GM21447 (cell line): Measurements from ENCODE around the gene MEGF8.
"Not testable (repeated sequence)": the region's sequence is repeated elsewhere in the genome, so short reads cannot be mapped to it uniquely, and the experiment has no call there.

Source experiments
- ATAC-seq: cut with Tn5 transposase; IDR thresholded peaks from one replicate; pipeline ENCODE4 v1.9.1; 2021; ENCODE audit not compliant: unreplicated experiment

MEGF8 gene

DNA sequence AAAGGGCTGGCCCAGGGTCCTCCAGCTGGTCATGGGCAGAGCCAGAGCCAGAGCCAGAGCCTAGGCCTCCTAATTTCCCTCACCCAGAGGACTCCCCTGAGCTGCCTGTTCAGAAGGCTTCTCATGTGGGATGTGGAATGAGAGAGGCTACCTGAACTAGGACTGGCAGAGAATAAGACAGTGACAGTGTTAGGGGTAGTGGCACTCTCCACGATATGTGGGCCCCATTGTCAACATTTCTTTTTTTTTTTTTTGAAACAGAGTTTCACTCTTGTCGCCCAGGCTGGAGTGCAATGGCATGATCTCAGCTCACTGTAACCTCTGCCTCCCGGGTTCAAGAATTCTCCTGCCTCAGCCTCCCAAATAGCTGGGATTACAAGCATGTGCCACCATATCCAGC is 5.9 kb downstream of the MEGF8 start:
- not testable (repeated sequence) for ATAC-seq

- no peak for ATAC-seq
Observed at GRCh38 chr19:42332059-42332458, 6.6 kb downstream of the MEGF8 start.

- no peak for ATAC-seq
Observed at GRCh38 chr19:42333018-42333417, 7.6 kb downstream of the MEGF8 start.

GRCh38 chr19:42333975-42334696 is 8.7 kb downstream of the MEGF8 start:
- ATAC-seq, result no peak

GRCh38 chr19:42334697-42335373 is 9.4 kb downstream of the MEGF8 start:
- ATAC-seq, result no peak

DNA sequence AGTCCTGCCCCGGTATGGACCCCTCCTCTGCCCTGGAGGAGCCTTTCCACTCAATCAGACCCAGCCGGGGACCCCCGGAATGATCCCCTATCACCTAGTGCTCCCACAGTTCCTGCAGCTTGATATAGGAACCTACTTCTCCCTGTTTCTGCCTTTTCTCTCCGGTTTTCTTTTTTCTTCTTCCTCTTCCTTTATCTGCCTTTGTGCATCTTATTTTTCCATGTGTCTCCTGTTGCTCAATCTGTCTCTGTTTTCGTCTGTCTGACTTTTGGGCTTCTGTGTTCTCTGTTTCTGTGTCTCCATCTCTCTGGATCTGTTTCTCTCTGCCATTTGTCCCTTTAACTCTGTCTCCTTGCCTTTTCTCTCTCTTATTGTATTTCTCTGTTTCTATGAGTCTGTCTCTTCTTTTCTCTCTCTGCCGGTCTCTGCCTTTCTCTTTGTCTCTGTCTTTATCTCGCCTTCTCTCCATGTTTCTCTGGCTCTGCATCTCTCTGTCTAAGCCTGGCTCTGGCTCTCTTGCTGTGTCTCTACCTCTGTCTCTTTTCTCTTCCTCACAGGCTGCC is 10.0 kb downstream of the MEGF8 start:
- ATAC-seq, result no peak

- no peak for ATAC-seq
Observed at GRCh38 chr19:42335971-42336370, 10.5 kb downstream of the MEGF8 start.

DNA sequence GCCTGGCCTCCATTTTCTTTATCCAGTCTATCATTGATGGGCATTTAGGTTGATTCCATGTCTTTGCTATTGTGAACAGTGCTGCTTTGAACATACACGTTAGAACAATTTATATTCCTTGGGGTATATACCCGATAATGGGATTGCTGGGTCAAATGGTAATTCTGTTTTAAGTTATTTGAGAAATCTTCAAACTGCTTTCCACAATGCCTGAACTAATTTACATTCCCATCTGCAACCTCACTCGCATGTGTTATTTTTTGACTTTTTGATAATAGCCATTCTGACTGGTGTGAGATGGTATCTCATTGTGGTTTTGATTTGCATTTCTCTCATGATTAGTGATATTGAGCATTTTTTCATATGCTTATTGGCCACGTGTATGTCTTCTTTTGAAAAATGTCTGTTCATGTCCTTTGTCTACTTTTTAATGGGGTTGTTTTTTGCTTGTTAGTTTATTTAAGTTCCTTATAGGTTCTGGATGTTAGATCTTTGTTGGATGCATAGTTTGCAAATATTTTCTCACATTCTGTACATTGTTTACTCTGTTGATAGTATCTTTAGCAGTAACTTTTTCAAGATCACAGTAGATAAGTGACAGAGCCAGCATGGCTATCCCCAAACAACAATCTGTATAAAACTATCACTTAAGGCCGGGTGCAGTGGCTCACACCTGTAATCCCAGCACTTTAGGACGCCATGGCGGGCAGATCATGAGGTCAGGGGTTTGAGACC is 13.9 kb downstream of the MEGF8 start:
- ATAC-seq, result not testable (repeated sequence)

- not testable (repeated sequence) for ATAC-seq
Observed at GRCh38 chr19:42339922-42340321, 14.5 kb downstream of the MEGF8 start.

DNA sequence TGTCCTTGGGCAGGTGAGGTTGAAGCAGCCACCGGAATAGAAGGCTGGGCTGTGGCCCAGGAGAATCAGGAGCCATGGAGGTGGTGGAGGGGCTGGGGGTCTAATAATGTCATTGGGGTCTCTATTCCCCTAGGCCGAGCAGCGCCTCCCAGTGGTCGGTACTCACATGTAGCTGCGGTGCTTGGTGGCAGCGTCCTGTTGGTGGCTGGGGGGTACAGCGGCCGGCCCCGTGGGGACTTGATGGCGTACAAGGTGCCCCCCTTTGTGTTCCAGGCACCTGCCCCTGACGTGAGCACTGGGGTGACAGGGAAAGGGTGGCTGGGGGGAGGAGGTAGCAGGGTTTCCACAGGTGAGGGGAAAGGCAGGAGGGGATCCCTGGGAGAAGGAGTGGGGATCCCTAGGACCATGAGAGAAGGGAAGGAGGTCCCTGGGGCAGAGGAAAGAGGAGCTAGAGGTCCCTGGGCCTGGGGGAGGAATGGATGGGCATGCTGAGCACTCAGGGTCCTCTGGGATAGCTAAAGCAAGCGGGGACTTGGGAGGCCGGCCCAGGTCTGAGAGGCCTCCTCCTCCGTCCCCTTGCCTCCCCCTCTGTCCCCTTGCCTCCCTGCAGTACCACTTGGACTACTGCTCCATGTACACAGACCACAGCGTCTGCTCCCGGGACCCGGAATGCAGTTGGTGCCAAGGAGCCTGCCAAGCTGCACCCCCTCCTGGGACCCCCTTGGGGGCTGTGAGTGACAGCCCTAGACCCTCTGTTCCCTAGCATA is 18.1 kb downstream of the MEGF8 start:
- ATAC-seq, result no peak

DNA sequence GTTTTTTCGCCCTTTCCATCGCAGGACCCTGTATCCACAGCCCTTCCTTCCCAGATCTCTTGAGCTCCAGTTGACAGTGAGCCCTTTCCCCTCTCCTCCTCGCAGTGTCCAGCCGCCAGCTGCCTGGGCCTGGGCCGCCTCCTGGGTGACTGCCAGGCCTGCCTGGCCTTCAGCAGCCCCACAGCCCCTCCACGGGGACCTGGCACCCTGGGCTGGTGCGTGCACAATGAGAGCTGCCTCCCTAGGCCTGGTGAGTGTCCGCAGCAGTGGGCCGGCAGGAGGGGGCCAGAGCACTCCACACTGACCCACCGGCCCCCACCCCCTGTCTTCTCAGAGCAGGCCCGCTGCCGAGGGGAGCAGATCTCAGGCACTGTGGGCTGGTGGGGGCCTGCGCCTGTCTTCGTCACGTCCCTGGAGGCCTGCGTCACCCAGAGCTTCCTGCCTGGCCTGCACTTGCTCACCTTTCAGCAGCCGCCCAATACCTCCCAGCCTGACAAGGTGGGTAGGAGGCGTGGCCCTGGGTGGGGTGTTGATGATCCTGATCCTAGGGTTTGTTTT is 19.0 kb downstream of the MEGF8 start:
- no peak for ATAC-seq

DNA sequence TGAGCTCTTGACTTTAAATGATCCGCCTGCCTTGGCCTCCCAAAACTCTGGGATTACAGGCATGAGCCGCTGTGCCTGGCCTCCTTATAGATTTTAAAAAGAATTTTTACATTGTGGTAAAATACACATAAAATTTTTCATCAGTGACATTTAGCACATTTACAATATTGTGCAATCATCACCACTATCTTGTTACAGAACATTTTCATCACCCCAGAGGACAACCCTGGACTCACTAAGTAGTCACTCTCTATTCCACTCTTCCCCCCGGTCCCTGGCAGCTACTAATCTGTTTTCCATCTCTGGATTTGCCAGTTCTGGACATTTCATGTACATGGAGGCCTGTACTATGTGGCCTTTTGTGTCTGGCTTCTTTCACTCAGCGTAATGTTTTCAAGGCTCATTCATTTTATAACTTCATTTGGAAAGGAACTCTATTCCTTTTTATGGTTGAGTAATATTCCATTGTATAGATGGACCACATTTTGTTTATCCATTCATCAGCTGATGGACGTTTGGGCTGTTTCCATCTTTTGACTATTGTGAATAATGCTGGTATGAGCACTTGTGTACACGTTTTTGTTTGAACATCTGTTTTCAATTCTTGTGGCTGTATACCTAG is 19.9 kb downstream of the MEGF8 start:
- ATAC-seq, result no peak

GRCh38 chr19:42348211-42348610 is 22.8 kb downstream of the MEGF8 start:
- no peak for ATAC-seq

DNA sequence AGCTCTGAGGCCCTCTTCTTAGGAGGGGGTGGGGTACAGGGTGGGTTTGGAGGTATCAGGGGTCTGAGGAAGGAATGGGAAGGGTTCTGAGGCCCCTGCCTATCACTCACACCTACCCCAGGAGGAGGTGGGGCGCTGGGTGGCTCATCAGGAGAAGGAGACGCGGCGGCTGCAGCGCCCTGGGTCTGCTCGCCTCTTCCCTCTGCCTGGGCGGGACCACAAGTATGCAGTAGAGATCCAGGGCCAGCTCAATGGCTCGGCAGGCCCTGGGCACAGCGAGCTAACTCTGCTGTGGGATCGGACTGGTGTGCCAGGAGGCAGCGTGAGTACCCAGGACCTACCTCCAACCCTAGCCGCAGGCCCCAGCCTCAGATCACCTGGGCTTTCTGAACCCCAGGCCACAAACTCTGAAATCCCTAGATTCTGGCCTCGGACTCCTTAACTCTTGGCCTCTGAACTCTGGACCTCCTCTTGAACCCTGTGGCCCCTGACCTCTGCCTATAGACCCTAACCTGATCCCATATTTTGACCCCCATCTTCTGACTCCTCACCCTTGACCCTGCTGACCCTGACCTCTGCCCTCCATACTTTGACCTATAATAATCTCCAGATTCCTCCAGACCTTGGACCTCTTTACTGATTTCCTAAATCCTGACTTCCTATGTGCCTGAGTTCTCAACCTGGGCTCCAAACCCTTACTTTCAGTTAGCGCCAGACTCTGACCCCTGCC is 24.1 kb downstream of the MEGF8 start:
- ATAC-seq, result no peak

GRCh38 chr19:42350417-42350816 is 25.0 kb downstream of the MEGF8 start:
- ATAC-seq, result no peak

- no peak for ATAC-seq
Observed at GRCh38 chr19:42351079-42351735, 25.8 kb downstream of the MEGF8 start.

DNA sequence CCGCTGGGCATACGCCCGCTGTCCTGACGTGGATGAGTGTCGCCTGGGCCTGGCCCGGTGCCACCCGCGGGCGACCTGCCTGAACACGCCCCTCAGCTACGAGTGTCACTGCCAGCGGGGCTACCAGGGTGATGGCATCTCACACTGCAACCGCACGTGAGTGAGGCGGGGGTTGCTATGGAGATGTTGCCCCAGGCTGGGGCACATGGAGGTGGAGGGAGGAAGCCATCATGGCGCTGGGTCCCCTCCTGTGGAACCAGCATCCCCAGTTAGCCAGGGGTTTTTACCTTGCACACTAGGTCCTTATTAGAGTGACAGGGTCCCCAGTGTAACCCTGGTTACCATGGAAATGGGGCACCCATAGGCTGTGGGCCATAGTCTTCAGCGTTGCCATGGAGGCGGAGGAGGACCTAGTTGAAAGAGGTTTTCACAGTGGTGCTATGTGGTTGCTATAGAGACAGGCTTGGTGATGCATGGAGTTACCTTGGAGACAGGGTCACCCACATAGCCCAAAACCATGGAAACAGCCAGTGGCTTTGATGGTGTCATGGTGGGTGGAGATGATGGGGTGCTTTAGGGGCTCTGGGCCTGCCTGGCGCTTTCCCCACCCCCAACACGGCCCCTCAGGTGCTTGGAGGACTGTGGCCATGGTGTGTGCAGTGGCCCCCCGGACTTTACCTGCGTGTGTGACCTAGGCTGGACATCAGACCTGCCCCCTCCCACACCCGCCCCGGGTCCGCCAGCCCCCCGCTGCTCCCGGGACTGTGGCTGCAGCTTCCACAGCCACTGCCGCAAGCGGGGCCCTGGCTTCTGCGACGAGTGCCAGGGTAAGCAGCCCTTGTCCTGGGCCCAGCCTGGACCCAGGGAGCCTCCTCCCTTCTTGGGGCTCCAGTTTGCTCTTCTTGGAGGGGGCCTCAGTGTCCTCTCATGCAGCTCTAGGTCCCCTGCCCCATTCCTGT is 27.1 kb downstream of the MEGF8 start:
- no peak for ATAC-seq
